SW480 (cell line): ENCODE data around the gene DCUN1D3.
"Not testable (repeated sequence)": the region's sequence is repeated elsewhere in the genome, so short reads cannot be mapped to it uniquely, and the experiment has no call there.

Source experiments
- DNase-seq: peaks from one replicate; pipeline ENCODE4 v3.0.0-alpha.2; 2016; ENCODE audit warnings: low spot score

The DCUN1D3 gene

GRCh38 chr16:20862162-20862960, 37.8 kb downstream of the DCUN1D3 start:
- no peak for DNase-seq

GRCh38 chr16:20860995-20861394, 39.2 kb downstream of the DCUN1D3 start:
- DNase-seq: not testable (repeated sequence)

GRCh38 chr16:20860361-20860760, 39.8 kb downstream of the DCUN1D3 start:
- DNase-seq: no peak

GRCh38 chr16:20859699-20860098, 40.5 kb downstream of the DCUN1D3 start:
- no peak for DNase-seq

GRCh38 chr16:20859229-20859628, 40.9 kb downstream of the DCUN1D3 start:
- DNase-seq: no peak

GRCh38 chr16:20857281-20857680, 42.9 kb downstream of the DCUN1D3 start:
- DNase-seq: no peak

- DNase-seq: no peak
Observed at GRCh38 chr16:20854963-20855362, 45.2 kb downstream of the DCUN1D3 start.

- DNase-seq: no peak
Observed at GRCh38 chr16:20853981-20854620, 46.1 kb downstream of the DCUN1D3 start.

GRCh38 chr16:20853143-20853542, 47.0 kb downstream of the DCUN1D3 start:
- no peak for DNase-seq

- DNase-seq: peak; percentile 52
Observed at GRCh38 chr16:20851601-20852000, 48.6 kb downstream of the DCUN1D3 start.

GRCh38 chr16:20850981-20851380, 49.2 kb downstream of the DCUN1D3 start:
- DNase-seq: no peak

- DNase-seq: peak; percentile 46
Observed at GRCh38 chr16:20849589-20850390, 50.4 kb downstream of the DCUN1D3 start.

GRCh38 chr16:20847550-20847949, 52.6 kb downstream of the DCUN1D3 start:
- no peak for DNase-seq

GRCh38 chr16:20846551-20846950, 53.6 kb downstream of the DCUN1D3 start:
- DNase-seq: no peak

- no peak for DNase-seq
Observed at GRCh38 chr16:20846030-20846429, 54.1 kb downstream of the DCUN1D3 start.

GRCh38 chr16:20844588-20844987, 55.6 kb downstream of the DCUN1D3 start:
- no peak for DNase-seq

- no peak for DNase-seq
Observed at GRCh38 chr16:20844054-20844453, 56.1 kb downstream of the DCUN1D3 start.

GRCh38 chr16:20839504-20839903, 60.7 kb downstream of the DCUN1D3 start:
- no peak for DNase-seq

GRCh38 chr16:20838240-20838639, 61.9 kb downstream of the DCUN1D3 start:
- no peak for DNase-seq

GRCh38 chr16:20833086-20833485, 67.1 kb downstream of the DCUN1D3 start:
- no peak for DNase-seq

GRCh38 chr16:20830372-20830771, 69.8 kb downstream of the DCUN1D3 start:
- no peak for DNase-seq

GRCh38 chr16:20829536-20829935, 70.6 kb downstream of the DCUN1D3 start:
- DNase-seq: no peak
